ENCODE measurements around the gene DSC2.
"Not testable (repeated sequence)": the region's sequence is repeated elsewhere in the genome, so short reads cannot be mapped to it uniquely, and the experiment has no call there.

GRCh38 chr18:31037686-31038085 is 64.5 kb downstream of the DSC2 start:
- TF ChIP-seq POLR2A, CTCF (IDR thresholded peaks at IDR 0.05): not testable (repeated sequence)

Data from gastroesophageal sphincter (tissue), 3 donors.